OCI-LY1 (cell line): ENCODE results near the gene MCC.

ENCODE experiments used
- H2AFZ ChIP-seq: fragments of 200-600 bp; sonication (generic), shearing (Covaris generic); 2 replicates; pipeline ENCODE4 v1.6.0; 2014; ENCODE audit warnings: antibody characterized with exemption, mild to moderate bottlenecking, low read length
- H3F3A ChIP-seq: fragments of 200-600 bp; sonication (generic), shearing (Covaris generic); 2 replicates; pipeline ENCODE4 v1.6.0; 2014; ENCODE audit warnings: mild to moderate bottlenecking, antibody characterized with exemption, low read length, moderate library complexity; ENCODE audit not compliant: insufficient read depth
- H3K27ac ChIP-seq: fragments of 200-600 bp; sonication (generic); 2 replicates; pipeline ENCODE4 v1.5.1; 2014; ENCODE audit warnings: low read length, mixed run types, mild to moderate bottlenecking, low read depth; ENCODE audit not compliant: poor library complexity, severe bottlenecking
- H3K27me3 ChIP-seq: fragments of 200-600 bp; sonication (generic); 2 replicates; pipeline ENCODE4 v1.6.0; 2014; ENCODE audit warnings: antibody characterized with exemption, mild to moderate bottlenecking, low read length, moderate library complexity; ENCODE audit not compliant: insufficient read depth
- H3K36me3 ChIP-seq: fragments of 200-600 bp; sonication (generic); 2 replicates; pipeline ENCODE4 v1.6.1; 2014; ENCODE audit warnings: mild to moderate bottlenecking, antibody characterized with exemption, low read length, moderate library complexity, mixed read lengths; ENCODE audit not compliant: insufficient read depth
- H3K4me1 ChIP-seq: fragments of 200-600 bp; sonication (generic); 2 replicates; pipeline ENCODE4 v1.5.1; 2014; ENCODE audit warnings: mild to moderate bottlenecking, low read length, moderate library complexity; ENCODE audit not compliant: insufficient read depth, severe bottlenecking
- H3K4me2 ChIP-seq: fragments of 200-600 bp; sonication (generic), shearing (Covaris generic); 2 replicates; pipeline ENCODE4 v1.6.1; 2014; ENCODE audit warnings: low read length
- H3K4me3 ChIP-seq: fragments of 200-600 bp; sonication (generic); 2 replicates; pipeline ENCODE4 v1.5.1; 2014; ENCODE audit warnings: low read length, low read depth, mild to moderate bottlenecking, mixed read lengths; ENCODE audit not compliant: poor library complexity, severe bottlenecking
- H3K79me2 ChIP-seq: fragments of 200-600 bp; shearing (Covaris generic); 2 replicates; pipeline ENCODE4 v1.6.1; 2016; ENCODE audit warnings: mixed run types, low read length, mixed read lengths; ENCODE audit not compliant: insufficient read depth
- H3K9ac ChIP-seq: fragments of 200-600 bp; sonication (generic), shearing (Covaris generic); 2 replicates; pipeline ENCODE4 v1.6.1; 2014; ENCODE audit warnings: mild to moderate bottlenecking, low read length, mixed read lengths
- H3K9me2 ChIP-seq: fragments of 200-600 bp; sonication (generic), shearing (Covaris generic); 2 replicates; pipeline ENCODE4 v1.6.1; 2014; ENCODE audit warnings: low read depth, mild to moderate bottlenecking, low read length, mixed read lengths
- H3K9me3 ChIP-seq: fragments of 200-600 bp; shearing (Covaris generic); 2 replicates; pipeline ENCODE4 v1.6.1; 2014; ENCODE audit warnings: low read length, mixed read lengths
- H4K20me1 ChIP-seq: fragments of 200-600 bp; sonication (generic), shearing (Covaris generic); 2 replicates; pipeline ENCODE4 v1.6.0; 2016; ENCODE audit warnings: mild to moderate bottlenecking, low read length; ENCODE audit not compliant: insufficient read depth
- CTCF ChIP-seq: fragments of 200-600 bp; sonication (generic), shearing (Covaris generic); IDR thresholded peaks from 2 replicates; pipeline ENCODE4 v1.5.1; 2017; ENCODE audit warnings: mild to moderate bottlenecking, antibody characterized with exemption, low read length, moderate library complexity, mixed read lengths
- EZH2 ChIP-seq: fragments of 200-600 bp; sonication (generic), shearing (Covaris generic); IDR thresholded peaks from 2 replicates; pipeline ENCODE4 v1.8.0; 2017; ENCODE audit warnings: borderline replicate concordance, mixed run types, mild to moderate bottlenecking, antibody characterized with exemption, low read length, moderate library complexity, mixed read lengths

MCC gene

GRCh38 chr5:113108485-113108884 is 379.8 kb downstream of the MCC start:
- Histone ChIP-seq H3K36me3 (no peaks in the 10 kb centered on the region), H3F3A (no peaks in the 10 kb centered on the region), H3K27me3 (no peaks in the 10 kb centered on the region; the same call in 1 of the 2 replicates), H3K9me2 (no peaks in the 10 kb centered on the region), H3K4me2 (no peak overlapping the region), H2AFZ (no peak overlapping the region), H3K79me2 (no peaks in the 10 kb centered on the region), H3K4me1 (no peaks in the 10 kb centered on the region), H3K9ac (no peak overlapping the region), H3K4me3 (no peak overlapping the region), H4K20me1 (no peaks in the 10 kb centered on the region), H3K27ac (no peak overlapping the region), H3K9me3 (no peaks in the 10 kb centered on the region)
- TF ChIP-seq CTCF, result no peak
- TF ChIP-seq EZH2, result no peak

GRCh38 chr5:113106821-113107220 is 381.4 kb downstream of the MCC start:
- TF ChIP-seq CTCF, result no peak
- TF ChIP-seq EZH2, result no peak
- Histone ChIP-seq H3K4me1 (no peaks in the 10 kb centered on the region), H3K4me3 (no peak overlapping the region), H3K9me2 (no peaks in the 10 kb centered on the region), H3K27ac (no peak overlapping the region), H2AFZ (no peak overlapping the region), H3F3A (no peaks in the 10 kb centered on the region), H3K4me2 (no peak overlapping the region), H3K9me3 (no peaks in the 10 kb centered on the region), H3K79me2 (no peaks in the 10 kb centered on the region), H3K27me3 (no peaks in the 10 kb centered on the region; the same call in 1 of the 2 replicates), H3K9ac (no peak overlapping the region), H3K36me3 (no peaks in the 10 kb centered on the region), H4K20me1 (no peaks in the 10 kb centered on the region)

GRCh38 chr5:113105693-113106280 is 382.5 kb downstream of the MCC start:
- H4K20me1 ChIP-seq, result no peaks in the 10 kb centered on the region
- H3K9me2 ChIP-seq, result no peaks in the 10 kb centered on the region
- no peak overlapping the region for H3K4me2 ChIP-seq
- H3K4me3 ChIP-seq, result no peak overlapping the region
- no peak overlapping the region for H3K9ac ChIP-seq
- no peak overlapping the region for H2AFZ ChIP-seq
- no peaks in the 10 kb centered on the region for H3K9me3 ChIP-seq
- no peaks in the 10 kb centered on the region for H3K79me2 ChIP-seq
- H3K27ac ChIP-seq, result no peak overlapping the region
- H3K36me3 ChIP-seq, result no peaks in the 10 kb centered on the region
- H3K4me1 ChIP-seq, result no peaks in the 10 kb centered on the region
- no peaks in the 10 kb centered on the region for H3K27me3 ChIP-seq
- H3F3A ChIP-seq, result no peaks in the 10 kb centered on the region
- no peak for TF ChIP-seq EZH2
- no peak for TF ChIP-seq CTCF
